Neural crest cell (in vitro differentiated cells): ENCODE data around the gene WHRN. TPM values are rescaled to one million over a fixed set of nuclear protein-coding genes. Genes with fewer than 3 reads are reported as not detected.

ENCODE experiments used
- DNase-seq: peaks from one replicate; pipeline ENCODE4 v3.0.0; 2021; ENCODE audit warnings: low read depth, mixed read lengths, low spot score
- H3K27ac Mint-ChIP-seq: one replicate; pipeline ENCODE4 v1.8.0; 2021; ENCODE audit warnings: mild to moderate bottlenecking, mixed read lengths; ENCODE audit not compliant: unreplicated experiment
- H3K27me3 Mint-ChIP-seq: 2 replicates; pipeline ENCODE4 v1.8.0; 2021; ENCODE audit warnings: low read depth, mild to moderate bottlenecking, mixed read lengths
- H3K36me3 Mint-ChIP-seq: 2 replicates; pipeline ENCODE4 v1.8.0; 2021; ENCODE audit warnings: low read depth, mild to moderate bottlenecking, mixed read lengths
- H3K4me1 Mint-ChIP-seq: 2 replicates; pipeline ENCODE4 v1.8.0; 2021; ENCODE audit warnings: mixed read lengths
- H3K4me3 Mint-ChIP-seq: one replicate; pipeline ENCODE4 v1.8.0; 2021; ENCODE audit warnings: mild to moderate bottlenecking, mixed read lengths
- H3K9me3 Mint-ChIP-seq: 2 replicates; pipeline ENCODE4 v1.8.0; 2021; ENCODE audit warnings: mixed read lengths
- total RNA-seq: library from RNA; stranded (reverse); gene quantifications from 2 replicates; pipeline ENCODE4 v1.2.1, GENCODE V29; 2021
- TF ChIP-seq, protein P1 (sequence below): fragments of 200-600 bp; sonication (generic); conservative IDR thresholded peaks from 2 replicates; pipeline ENCODE4 v1.5.0; 2021; ENCODE audit warnings: antibody characterized with exemption, mild to moderate bottlenecking

The WHRN gene
- total RNA-seq, 1 donor from 2014 or later = 8.9 TPM

DNA sequence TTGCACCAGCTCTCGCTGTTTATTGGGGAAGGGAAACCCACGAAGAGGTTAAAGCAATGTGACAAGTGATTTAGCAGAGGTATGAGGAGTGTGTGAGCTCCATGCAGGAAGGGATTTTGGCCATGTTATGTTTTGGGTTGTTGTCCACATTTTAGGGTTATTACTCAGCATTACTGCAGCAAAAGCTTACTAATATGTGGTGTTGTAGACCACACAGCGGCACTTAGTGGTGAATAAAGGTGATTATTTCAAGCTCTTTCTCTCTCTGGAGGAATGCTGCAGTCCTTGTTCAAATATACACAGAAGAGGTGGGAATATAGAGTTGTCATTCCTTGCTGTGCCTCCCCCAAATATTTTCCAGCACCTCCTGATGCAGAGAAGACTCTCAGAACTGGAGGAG is 87.8 kb downstream of the WHRN start:
- no peaks in the 10 kb centered on the region for H3K9me3 Mint-ChIP-seq
- H3K27me3 Mint-ChIP-seq = no peaks in the 10 kb centered on the region
- H3K36me3 Mint-ChIP-seq = no peaks in the 10 kb centered on the region
- H3K27ac Mint-ChIP-seq = no peak overlapping the region
- H3K4me1 Mint-ChIP-seq = peaks cover 36% of the 10 kb centered on the region
- no peak overlapping the region for H3K4me3 Mint-ChIP-seq
- DNase-seq = no peak
- TF ChIP-seq, protein P1, sequence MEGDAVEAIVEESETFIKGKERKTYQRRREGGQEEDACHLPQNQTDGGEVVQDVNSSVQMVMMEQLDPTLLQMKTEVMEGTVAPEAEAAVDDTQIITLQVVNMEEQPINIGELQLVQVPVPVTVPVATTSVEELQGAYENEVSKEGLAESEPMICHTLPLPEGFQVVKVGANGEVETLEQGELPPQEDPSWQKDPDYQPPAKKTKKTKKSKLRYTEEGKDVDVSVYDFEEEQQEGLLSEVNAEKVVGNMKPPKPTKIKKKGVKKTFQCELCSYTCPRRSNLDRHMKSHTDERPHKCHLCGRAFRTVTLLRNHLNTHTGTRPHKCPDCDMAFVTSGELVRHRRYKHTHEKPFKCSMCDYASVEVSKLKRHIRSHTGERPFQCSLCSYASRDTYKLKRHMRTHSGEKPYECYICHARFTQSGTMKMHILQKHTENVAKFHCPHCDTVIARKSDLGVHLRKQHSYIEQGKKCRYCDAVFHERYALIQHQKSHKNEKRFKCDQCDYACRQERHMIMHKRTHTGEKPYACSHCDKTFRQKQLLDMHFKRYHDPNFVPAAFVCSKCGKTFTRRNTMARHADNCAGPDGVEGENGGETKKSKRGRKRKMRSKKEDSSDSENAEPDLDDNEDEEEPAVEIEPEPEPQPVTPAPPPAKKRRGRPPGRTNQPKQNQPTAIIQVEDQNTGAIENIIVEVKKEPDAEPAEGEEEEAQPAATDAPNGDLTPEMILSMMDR = no peak

DNA sequence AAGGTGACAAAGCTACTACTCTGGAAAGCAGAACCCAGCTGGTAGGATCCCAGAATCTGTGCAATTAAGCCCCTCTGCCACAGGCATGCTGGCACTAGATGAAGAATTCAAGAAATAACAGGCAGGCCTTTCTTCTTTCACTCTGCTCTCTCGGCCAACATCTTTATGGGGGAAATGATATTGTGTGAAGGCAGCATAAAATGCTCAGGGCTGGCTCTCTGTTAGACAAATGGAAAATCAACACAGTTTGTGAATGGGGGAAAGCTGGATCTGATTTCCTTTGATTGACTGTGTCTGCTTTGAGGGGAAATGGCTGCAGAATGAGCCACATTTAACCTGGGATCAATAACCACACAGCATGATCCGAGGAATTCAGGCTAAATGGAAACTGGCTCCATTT is 88.4 kb downstream of the WHRN start:
- Mint-ChIP-seq H3K9me3 (no peaks in the 10 kb centered on the region), H3K4me3 (no peak overlapping the region), H3K36me3 (no peaks in the 10 kb centered on the region), H3K27ac (peak overlapping the region; percentile 2), H3K4me1 (peaks cover 36% of the 10 kb centered on the region), H3K27me3 (no peaks in the 10 kb centered on the region)
- TF ChIP-seq, protein P1 = no peak
- no peak for DNase-seq

DNA sequence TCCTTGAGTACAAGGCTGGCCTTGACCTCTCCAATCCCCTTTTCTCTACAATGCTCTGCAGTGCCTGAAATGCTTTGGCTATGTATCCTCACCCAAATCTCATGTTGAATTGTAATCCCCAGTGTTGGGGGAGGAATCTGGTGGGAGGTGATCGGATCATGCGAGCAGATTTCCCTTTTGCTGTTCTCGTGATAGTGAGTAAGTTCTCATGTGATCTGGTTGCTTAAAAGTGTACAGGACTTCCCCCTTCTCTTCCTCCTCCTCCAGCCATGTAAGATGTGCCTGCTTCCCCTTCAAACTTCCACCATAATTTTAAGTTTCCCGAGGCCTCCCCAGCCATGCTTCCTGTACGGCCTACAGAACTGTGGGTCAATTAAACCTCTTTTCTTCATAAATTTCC is 89.0 kb downstream of the WHRN start:
- DNase-seq = no peak
- TF ChIP-seq, protein P1 = no peak
- H3K9me3 Mint-ChIP-seq = no peaks in the 10 kb centered on the region
- no peaks in the 10 kb centered on the region for H3K36me3 Mint-ChIP-seq
- no peak overlapping the region for H3K27ac Mint-ChIP-seq
- peaks cover 36% of the 10 kb centered on the region for H3K4me1 Mint-ChIP-seq
- H3K4me3 Mint-ChIP-seq = no peak overlapping the region
- H3K27me3 Mint-ChIP-seq = no peaks in the 10 kb centered on the region

GRCh38 chr9:114414346-114414745 is 90.9 kb downstream of the WHRN start:
- Mint-ChIP-seq H3K27ac (no peak overlapping the region), H3K4me3 (no peak overlapping the region), H3K27me3 (no peaks in the 10 kb centered on the region), H3K36me3 (no peaks in the 10 kb centered on the region), H3K4me1 (peaks cover 45% of the 10 kb centered on the region), H3K9me3 (no peaks in the 10 kb centered on the region)
- TF ChIP-seq, protein P1 = no peak
- no peak for DNase-seq

- H3K4me3 Mint-ChIP-seq = no peak overlapping the region
- peaks cover 50% of the 10 kb centered on the region for H3K4me1 Mint-ChIP-seq
- no peaks in the 10 kb centered on the region for H3K9me3 Mint-ChIP-seq
- H3K36me3 Mint-ChIP-seq = no peaks in the 10 kb centered on the region
- no peak for DNase-seq
- TF ChIP-seq, protein P1 = no peak
- H3K27me3 Mint-ChIP-seq = no peaks in the 10 kb centered on the region
- H3K27ac Mint-ChIP-seq = no peak overlapping the region
These were observed 91.4 kb downstream of the WHRN start for GRCh38 chr9:114413861-114414301.
